Effector memory CD8-positive, alpha-beta T cell (primary cell): ENCODE results near the gene TMED7.

Experiments
- ATAC-seq: fragments of 150-1000 bp; cut with Tn5 transposase; replicated peaks from 2 replicates; pipeline ENCODE4 v1.10.0; 2021; ENCODE audit warnings: mild to moderate bottlenecking, moderate library complexity
- DNase-seq, 3 experiments: peaks; one replicate each; pipeline ENCODE4 v3.0.0; 2021
- H3K27ac Mint-ChIP-seq, 2 donors: one replicate each; pipeline ENCODE4 v1.8.0; 2022; ENCODE audit warnings: mild to moderate bottlenecking in 2 of 2, mixed read lengths in 2 of 2, moderate library complexity in 2 of 2
- H3K27me3 Mint-ChIP-seq, 2 donors: one replicate each; pipeline ENCODE4 v1.8.0; 2022; ENCODE audit warnings: mixed read lengths in 2 of 2
- H3K36me3 Mint-ChIP-seq: one replicate; pipeline ENCODE4 v1.8.0; 2022; ENCODE audit warnings: mild to moderate bottlenecking, moderate library complexity, mixed read lengths; ENCODE audit not compliant: insufficient read depth
- H3K4me1 Mint-ChIP-seq, 2 donors: one replicate each; pipeline ENCODE4 v1.8.0; 2022; ENCODE audit warnings: low read depth in 2 of 2, mixed read lengths in 2 of 2
- H3K4me3 Mint-ChIP-seq, 2 donors: one replicate each; pipeline ENCODE4 v1.8.0; 2022; ENCODE audit warnings: mild to moderate bottlenecking in 2 of 2, mixed read lengths in 2 of 2, moderate library complexity in 2 of 2
- H3K9me3 Mint-ChIP-seq, 2 donors: one replicate each; pipeline ENCODE4 v1.8.0; 2022; ENCODE audit warnings: mixed read lengths in 2 of 2

TMED7 gene

DNA sequence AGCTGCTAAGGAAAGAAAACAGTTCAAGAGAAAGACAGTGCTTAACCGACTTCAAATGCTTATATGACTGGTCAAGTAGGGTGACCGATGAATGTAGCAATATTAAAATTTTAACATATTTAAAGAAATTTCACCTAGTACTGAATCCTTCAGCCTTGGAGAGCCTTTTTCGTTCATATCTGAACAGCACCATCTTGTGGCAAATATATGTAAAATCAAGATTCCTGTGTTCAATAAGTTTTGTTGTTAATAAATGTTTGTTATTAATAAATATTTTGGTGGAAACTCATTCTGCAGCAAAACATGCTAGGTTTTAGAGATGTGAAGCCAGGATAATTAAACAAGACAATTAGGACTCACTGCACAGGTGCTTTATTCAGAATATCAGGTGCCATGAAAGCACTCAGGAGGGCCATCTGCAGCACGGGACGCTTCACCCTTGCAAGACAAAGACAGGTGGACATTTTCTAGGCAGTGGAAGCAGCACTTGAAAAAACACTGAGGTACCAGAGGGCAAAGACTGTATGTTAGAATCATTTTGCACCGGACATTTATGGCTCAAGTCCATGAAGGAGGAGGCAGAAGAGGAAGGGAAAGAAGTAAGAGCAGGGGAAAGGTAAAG is 39.2 kb downstream of the TMED7 start:
- no peaks in the 10 kb centered on the region for H3K4me1 Mint-ChIP-seq
- no peaks in the 10 kb centered on the region for H3K27me3 Mint-ChIP-seq
- DNase-seq = no peak
- no peaks in the 10 kb centered on the region for H3K9me3 Mint-ChIP-seq
- H3K27ac Mint-ChIP-seq = no peak overlapping the region
- H3K36me3 Mint-ChIP-seq = no peaks in the 10 kb centered on the region
- no peak overlapping the region for H3K4me3 Mint-ChIP-seq
- ATAC-seq = no peak

DNA sequence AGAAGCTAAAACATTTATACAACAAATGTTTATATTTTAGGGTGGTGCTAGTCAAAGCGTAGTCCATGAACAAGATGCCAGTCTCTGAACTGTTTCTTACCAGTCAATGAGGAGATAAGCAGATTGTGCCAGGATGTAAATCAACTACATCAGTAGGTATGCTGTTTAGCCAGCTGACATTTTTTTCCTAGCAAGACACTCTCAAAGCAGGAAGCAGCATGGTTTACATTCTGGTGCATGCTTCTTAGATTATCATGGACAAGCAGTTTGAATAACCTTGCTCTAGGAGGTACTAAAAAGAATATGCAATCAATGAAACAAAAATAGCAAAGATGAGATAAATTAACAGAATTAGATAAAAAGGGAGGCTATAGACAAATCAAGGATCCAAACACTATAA is 40.6 kb downstream of the TMED7 start:
- no peak for ATAC-seq
- H3K27ac Mint-ChIP-seq = no peak overlapping the region
- H3K9me3 Mint-ChIP-seq = no peaks in the 10 kb centered on the region
- H3K27me3 Mint-ChIP-seq = no peaks in the 10 kb centered on the region
- no peaks in the 10 kb centered on the region for H3K4me1 Mint-ChIP-seq
- no peak for DNase-seq
- H3K36me3 Mint-ChIP-seq = no peaks in the 10 kb centered on the region
- no peak overlapping the region for H3K4me3 Mint-ChIP-seq

DNA sequence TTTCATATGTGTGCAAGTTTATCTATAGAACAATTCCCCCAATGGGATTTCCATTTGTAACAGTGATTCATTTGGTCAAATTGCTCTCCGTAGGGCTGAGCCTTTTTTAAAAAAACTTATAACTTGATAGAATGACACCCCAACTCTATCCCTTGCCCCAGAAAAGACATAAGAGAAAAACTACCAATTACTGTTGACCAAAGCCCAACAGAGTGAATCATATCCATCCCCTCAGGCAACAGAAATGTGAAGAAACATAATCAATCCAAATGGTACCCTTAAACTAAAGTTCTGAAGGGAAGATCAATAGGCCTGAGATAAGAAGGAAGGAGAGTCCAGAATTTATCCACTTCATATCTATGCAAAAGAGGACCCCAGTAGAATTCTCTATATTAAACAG is 41.3 kb downstream of the TMED7 start:
- Mint-ChIP-seq H3K36me3 (no peaks in the 10 kb centered on the region), H3K4me1 (no peaks in the 10 kb centered on the region), H3K9me3 (no peaks in the 10 kb centered on the region), H3K27ac (no peak overlapping the region), H3K4me3 (no peak overlapping the region), H3K27me3 (no peaks in the 10 kb centered on the region)
- no peak for ATAC-seq
- no peak for DNase-seq

DNA sequence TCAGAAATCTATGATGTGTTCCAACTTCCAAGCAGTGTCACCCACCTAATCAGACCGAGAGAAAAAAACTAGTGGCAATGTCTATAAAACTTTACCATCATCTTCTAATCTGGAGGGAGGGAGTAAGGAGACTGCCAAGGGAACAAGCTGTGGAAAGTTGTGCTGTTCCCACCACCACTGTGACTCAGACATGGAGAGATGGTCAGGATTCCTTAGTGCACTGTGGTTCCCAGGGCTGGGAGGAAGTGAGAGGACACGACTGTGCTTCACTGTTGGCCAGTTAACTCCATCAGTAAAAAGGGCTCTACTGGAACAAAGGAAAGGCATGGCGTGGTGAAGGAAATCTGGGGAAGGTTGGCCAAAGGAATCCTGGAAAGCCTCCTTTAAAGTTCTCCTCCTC is 42.4 kb downstream of the TMED7 start:
- Mint-ChIP-seq H3K4me3 (no peak overlapping the region), H3K4me1 (no peaks in the 10 kb centered on the region), H3K9me3 (no peaks in the 10 kb centered on the region), H3K36me3 (no peaks in the 10 kb centered on the region), H3K27me3 (no peaks in the 10 kb centered on the region), H3K27ac (no peak overlapping the region)
- no peak for ATAC-seq
- DNase-seq = no peak

DNA sequence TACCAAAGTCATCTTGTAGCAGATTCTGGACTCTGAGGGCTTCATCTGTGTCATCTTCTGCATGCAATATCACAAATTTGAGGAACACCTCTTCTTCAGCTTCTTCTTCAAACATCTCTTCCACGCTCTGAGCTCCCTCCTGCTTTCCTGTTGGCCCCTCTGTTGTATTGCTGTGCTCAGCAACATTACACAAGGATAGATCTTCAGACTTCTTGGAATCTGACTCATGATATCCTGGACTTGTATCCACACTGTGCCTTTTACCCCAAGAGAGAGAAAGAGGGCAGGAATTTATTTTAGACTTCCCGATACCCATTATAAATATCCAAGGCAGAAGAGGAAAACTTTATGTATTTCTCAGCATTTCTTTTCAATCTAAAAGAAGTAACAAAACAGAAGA is 44.9 kb downstream of the TMED7 start:
- Mint-ChIP-seq H3K9me3 (no peaks in the 10 kb centered on the region), H3K4me3 (no peak overlapping the region), H3K27me3 (no peaks in the 10 kb centered on the region), H3K27ac (no peak overlapping the region), H3K4me1 (no peaks in the 10 kb centered on the region), H3K36me3 (no peaks in the 10 kb centered on the region)
- no peak for ATAC-seq
- no peak for DNase-seq

DNA sequence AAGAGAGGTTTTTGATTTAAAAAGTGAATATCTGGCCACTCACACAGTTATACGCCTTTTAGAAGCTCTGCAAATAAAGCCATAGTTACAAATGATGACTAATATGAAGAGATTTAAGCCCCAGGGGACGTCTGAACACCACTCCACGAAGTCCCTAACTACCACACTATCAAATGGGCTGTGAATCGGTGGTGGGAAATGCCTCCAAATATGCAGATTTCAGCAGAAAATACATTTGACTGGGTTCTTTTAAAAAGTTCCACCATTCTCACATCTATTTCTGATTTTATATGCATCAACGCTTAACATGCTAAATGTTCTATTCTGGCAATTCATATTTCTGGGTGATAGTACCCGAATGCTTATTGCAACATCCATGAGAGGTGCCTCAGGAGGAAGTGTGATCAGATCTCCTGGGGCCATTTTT is 46.1 kb downstream of the TMED7 start:
- no peak overlapping the region for H3K27ac Mint-ChIP-seq
- H3K27me3 Mint-ChIP-seq = no peaks in the 10 kb centered on the region
- DNase-seq (no peak), ATAC-seq (no peak)
- H3K4me3 Mint-ChIP-seq = no peak overlapping the region
- no peaks in the 10 kb centered on the region for H3K4me1 Mint-ChIP-seq
- no peaks in the 10 kb centered on the region for H3K9me3 Mint-ChIP-seq
- H3K36me3 Mint-ChIP-seq = no peaks in the 10 kb centered on the region

DNA sequence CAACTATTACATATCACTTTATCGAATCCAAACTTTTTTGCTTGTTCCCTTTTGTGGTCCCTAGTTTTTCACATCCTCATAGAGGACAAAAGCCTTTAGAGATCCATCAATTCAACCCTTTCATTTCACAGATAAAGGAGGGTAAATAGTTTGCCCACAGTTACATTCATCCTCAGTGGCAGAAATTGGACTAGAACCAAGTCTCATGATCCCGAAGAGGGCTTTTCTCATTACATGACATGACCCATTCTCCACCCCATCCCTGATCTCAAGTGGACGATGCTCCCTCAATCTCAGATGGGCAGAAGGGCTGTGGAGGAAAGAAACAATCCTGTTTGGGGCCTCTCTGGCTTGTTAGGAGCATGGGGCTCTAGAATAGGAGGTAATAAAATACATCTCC is 46.6 kb downstream of the TMED7 start:
- Mint-ChIP-seq H3K4me3 (no peak overlapping the region), H3K4me1 (peaks cover 1 to 3% of the 10 kb centered on the region in 2 donors), H3K36me3 (no peaks in the 10 kb centered on the region), H3K9me3 (no peaks in the 10 kb centered on the region), H3K27ac (no peak overlapping the region), H3K27me3 (no peaks in the 10 kb centered on the region)
- ATAC-seq (no peak), DNase-seq (no peak)

DNA sequence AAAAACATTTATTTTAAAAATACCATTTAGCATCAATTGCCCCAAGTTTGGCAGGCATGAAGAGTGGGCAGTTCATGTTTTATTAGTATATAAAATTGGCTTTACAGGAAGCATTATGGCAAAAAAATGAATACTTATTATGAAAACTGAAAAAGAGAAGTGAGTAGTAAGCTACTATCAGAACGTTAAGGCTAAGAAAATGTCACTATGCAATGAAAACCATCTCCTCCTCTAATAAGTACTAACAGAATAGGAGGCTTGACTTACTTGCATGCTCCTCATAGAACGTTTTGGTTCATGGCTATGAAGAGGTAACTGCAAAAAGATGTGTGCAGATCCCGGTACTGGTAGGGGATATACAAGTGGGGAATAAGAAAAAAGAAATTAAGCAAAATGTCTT is 47.2 kb downstream of the TMED7 start:
- ATAC-seq = no peak
- Mint-ChIP-seq H3K9me3 (no peaks in the 10 kb centered on the region), H3K27ac (no peak overlapping the region), H3K4me3 (no peak overlapping the region), H3K36me3 (no peaks in the 10 kb centered on the region), H3K27me3 (no peaks in the 10 kb centered on the region), H3K4me1 (peaks cover 2 to 4% of the 10 kb centered on the region in 2 donors)
- DNase-seq = no peak

DNA sequence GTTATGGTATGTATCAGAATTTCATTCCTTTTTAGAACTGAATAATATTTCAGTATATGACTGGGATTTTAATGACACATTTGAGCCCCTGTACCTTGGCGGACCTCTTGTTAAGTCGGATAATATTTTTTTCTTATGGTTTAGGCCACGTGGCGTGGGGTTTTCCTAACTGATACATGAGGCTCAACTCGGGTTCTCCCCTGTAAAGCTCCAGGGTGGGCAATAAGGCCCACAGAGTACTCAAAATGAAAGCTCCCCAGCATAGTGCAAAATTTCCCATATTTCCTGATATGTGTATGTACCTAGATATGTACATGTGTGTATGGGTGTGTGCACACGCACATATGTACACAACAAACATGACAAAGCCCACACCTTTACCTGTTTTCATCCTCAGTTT is 48.1 kb downstream of the TMED7 start:
- Mint-ChIP-seq H3K4me3 (no peak overlapping the region), H3K9me3 (no peaks in the 10 kb centered on the region), H3K36me3 (no peaks in the 10 kb centered on the region), H3K4me1 (peaks cover 2 to 4% of the 10 kb centered on the region in 2 donors), H3K27me3 (no peaks in the 10 kb centered on the region), H3K27ac (no peak overlapping the region)
- DNase-seq (no peak), ATAC-seq (no peak)

DNA sequence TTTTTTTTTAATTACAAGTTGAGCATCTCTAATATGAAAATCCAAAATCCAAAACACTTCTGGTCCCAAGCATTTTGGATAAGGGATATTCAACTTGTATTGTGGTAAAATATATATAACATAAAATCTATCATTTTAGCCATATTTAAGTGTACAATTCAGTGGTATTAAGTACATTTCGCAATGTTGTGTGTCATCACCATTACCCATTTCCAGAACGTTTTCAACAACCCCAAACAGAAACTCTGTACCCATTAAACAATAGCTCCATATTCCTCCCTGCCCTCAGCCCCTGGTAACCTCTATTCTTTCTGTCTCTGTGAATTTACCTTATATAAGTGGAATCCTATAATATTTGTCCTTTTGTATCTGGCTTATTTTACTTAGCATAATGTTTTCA is 48.5 kb downstream of the TMED7 start:
- DNase-seq = no peak
- Mint-ChIP-seq H3K27me3 (no peaks in the 10 kb centered on the region), H3K27ac (no peak overlapping the region), H3K4me3 (no peak overlapping the region), H3K4me1 (peaks cover 2 to 4% of the 10 kb centered on the region in 2 donors), H3K9me3 (no peaks in the 10 kb centered on the region), H3K36me3 (no peaks in the 10 kb centered on the region)
- no peak for ATAC-seq

DNA sequence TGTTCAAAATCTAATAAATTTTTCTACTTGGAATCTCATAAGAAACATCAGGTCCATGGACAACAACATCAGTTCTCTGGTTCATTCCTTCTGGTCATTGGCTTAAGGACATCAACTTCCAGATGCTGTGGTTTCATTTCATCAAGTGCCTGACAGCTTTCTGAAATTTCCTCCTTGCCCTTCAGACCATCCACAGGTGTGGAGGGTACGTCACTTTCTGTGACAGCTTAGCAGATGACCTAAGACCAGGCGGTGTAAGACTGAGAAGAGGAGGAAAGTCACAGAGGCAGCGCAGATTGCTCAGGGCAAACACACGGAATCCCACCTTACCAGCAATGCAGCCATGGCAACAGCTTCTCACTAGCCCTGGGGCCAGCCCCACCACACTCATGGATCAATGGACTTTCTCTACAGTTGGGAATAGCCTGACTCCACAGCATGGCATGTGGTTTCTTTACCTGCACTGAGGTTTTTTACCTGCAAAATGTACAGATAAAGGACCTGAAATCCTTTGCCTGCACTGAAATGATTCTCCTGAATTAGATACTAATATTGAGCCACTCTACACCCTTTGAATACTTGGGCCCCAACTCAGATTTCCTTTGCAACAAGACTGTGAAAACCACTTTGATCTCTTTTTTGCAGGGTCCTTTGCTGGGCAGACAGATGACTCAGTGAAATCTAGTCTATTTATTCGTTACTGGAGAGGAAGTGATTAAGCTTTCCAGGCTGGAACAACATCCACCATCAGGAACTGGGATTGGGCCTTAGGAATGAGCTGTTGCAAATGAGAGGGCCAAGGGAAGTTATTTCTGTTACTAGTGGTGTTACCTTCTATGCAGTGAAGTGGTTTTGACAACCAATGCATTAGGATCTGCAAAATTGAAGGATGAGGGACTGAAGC is 50.4 kb downstream of the TMED7 start:
- ATAC-seq = no peak
- Mint-ChIP-seq H3K4me3 (no peak overlapping the region), H3K4me1 (peaks cover 2 to 4% of the 10 kb centered on the region in 2 donors), H3K36me3 (no peaks in the 10 kb centered on the region), H3K27me3 (no peaks in the 10 kb centered on the region), H3K9me3 (no peaks in the 10 kb centered on the region), H3K27ac (no peak overlapping the region)
- no peak for DNase-seq

DNA sequence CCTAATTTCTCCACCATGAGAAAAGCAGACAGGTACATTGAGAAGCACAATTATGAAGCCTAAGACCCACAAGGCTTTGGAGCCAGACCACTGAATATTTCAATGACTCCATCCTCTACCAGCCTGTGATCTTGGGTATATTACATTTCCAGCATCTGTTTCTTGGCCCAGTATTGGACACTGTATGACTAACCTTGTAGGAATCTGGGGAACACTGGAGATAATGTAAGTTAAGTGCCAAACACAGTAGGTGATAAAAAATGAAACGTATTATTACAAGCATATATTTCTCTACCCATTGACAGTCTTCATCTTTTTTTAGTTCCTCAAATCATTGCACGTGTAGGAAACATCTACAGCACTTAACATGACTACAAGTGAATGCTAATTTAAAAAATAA is 52.7 kb downstream of the TMED7 start:
- Mint-ChIP-seq H3K27ac (no peak overlapping the region), H3K4me3 (no peak overlapping the region), H3K4me1 (peaks cover 2 to 4% of the 10 kb centered on the region in 2 donors), H3K27me3 (no peaks in the 10 kb centered on the region), H3K9me3 (no peaks in the 10 kb centered on the region), H3K36me3 (no peaks in the 10 kb centered on the region)
- ATAC-seq (no peak), DNase-seq (no peak)

DNA sequence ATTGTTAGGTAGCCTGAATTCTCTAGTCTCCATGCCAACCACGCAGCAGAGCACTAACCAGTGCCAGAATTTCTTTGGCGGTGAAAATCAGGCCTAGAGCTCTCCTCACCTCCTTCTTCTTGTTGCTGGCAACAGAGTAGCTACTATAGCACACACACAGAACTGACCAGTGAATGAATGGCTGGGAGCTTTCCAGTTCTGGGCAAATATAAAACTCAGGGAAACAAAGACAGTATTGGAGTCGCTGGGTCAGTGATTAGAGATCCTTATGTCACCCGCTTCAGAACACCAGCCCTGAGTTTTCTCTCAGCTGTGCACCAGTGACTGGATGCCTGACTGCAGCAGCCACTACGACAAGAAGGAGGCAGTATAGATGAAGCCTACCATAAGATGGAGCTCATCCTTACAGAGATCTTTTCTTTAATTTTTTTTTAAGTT is 54.4 kb downstream of the TMED7 start:
- no peaks in the 10 kb centered on the region for H3K36me3 Mint-ChIP-seq
- H3K9me3 Mint-ChIP-seq = no peaks in the 10 kb centered on the region
- no peaks in the 10 kb centered on the region for H3K27me3 Mint-ChIP-seq
- H3K4me3 Mint-ChIP-seq = no peak overlapping the region
- H3K4me1 Mint-ChIP-seq = peaks cover 2 to 4% of the 10 kb centered on the region in 2 donors
- DNase-seq (no peak), ATAC-seq (no peak)
- no peak overlapping the region for H3K27ac Mint-ChIP-seq

DNA sequence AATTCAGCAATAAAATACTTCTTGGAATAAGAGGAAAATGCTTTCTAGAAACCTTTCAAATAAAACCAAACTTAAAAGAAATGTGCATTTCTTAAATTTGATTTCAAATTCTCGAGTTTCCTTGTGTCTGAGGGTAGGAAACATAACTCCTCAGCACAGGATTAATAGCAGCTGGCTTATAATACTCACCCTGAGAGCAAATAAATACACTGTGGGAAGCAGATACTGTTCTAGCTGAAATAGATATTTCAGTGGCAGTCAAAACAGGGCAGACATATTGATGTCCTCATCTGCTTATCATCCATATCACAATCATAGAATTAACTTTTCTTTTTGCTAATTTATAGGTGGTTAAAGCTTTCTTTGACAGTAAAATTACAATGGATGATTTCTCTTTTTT is 57.2 kb downstream of the TMED7 start:
- Mint-ChIP-seq H3K27me3 (peaks cover 0 to 4% of the 10 kb centered on the region in 2 donors), H3K36me3 (no peaks in the 10 kb centered on the region), H3K9me3 (no peaks in the 10 kb centered on the region), H3K27ac (no peak overlapping the region), H3K4me1 (no peaks in the 10 kb centered on the region), H3K4me3 (no peak overlapping the region)
- no peak for DNase-seq
- no peak for ATAC-seq
